ENCODE measurements around the gene TIMM23. TPM values are rescaled to one million over a fixed set of nuclear protein-coding genes. Genes with fewer than 3 reads are reported as not detected.
"Not testable (repeated sequence)": the region's sequence is repeated elsewhere in the genome, so short reads cannot be mapped to it uniquely, and the experiment has no call there.

The TIMM23 gene
- total RNA-seq, 1 experiment from 2014 or later: 99.0 TPM

- no peak for TF ChIP-seq ATF3 (CRISPR knock-in tag; conservative IDR thresholded peaks at IDR 0.05)
- TF ChIP-seq ZBTB21 (CRISPR knock-in tag; IDR thresholded peaks at IDR 0.05; ENCODE audit: borderline replicate concordance): no peak
- no peak for TF ChIP-seq FOXP4 (CRISPR knock-in tag; IDR thresholded peaks at IDR 0.05)
Observed at GRCh38 chr10:46001187-46001756, 29.0 kb downstream of the TIMM23 start (continued).

GRCh38 chr10:46002189-46002687 is 29.9 kb downstream of the TIMM23 start:
- TF ChIP-seq GABPB1 (CRISPR knock-in tag; IDR thresholded peaks at IDR 0.05): peak; percentile 16; the same call in 1 of the 2 replicates

GRCh38 chr10:46002916-46003693 is 30.8 kb downstream of the TIMM23 start:
- Mint-ChIP-seq H3K4me1 (peaks cover 18% of the 10 kb centered on the region), H3K4me3 (no peak overlapping the region), H3K36me3 (peaks cover 80% of the 10 kb centered on the region), H3K9me3 (peaks cover 12% of the 10 kb centered on the region), H3K27ac (no peak overlapping the region), H3K27me3 (ENCODE audit: low read depth) (no peaks in the 10 kb centered on the region)
- ChIA-PET POLR2A (no interaction called here), CTCF (no interaction called here)
- ATAC-seq (no peak), DNase-seq (ENCODE audit: low spot score) (no peak)
- TF ChIP-seq SMAD3 (CRISPR knock-in tag; IDR thresholded peaks at IDR 0.05; ENCODE audit: borderline replicate concordance) (no peak), HMGXB4 (CRISPR knock-in tag; IDR thresholded peaks at IDR 0.05) (no peak), ZNF263 (CRISPR knock-in tag; IDR thresholded peaks at IDR 0.05; ENCODE audit: low read depth) (no peak), OVOL2 (CRISPR knock-in tag; IDR thresholded peaks at IDR 0.05; ENCODE audit: borderline replicate concordance) (no peak), CTCF (IDR thresholded peaks at IDR 0.05) (no peak), FOXP4 (CRISPR knock-in tag; IDR thresholded peaks at IDR 0.05) (no peak), GABPB1 (CRISPR knock-in tag; IDR thresholded peaks at IDR 0.05) (no peak), TEAD4 (CRISPR knock-in tag; IDR thresholded peaks at IDR 0.05) (no peak), RORB (CRISPR knock-in tag; IDR thresholded peaks at IDR 0.05) (no peak)

More at GRCh38 chr10:46002189-46002687, 29.9 kb downstream of the TIMM23 start:
- H3K36me3 Mint-ChIP-seq: peaks cover 81% of the 10 kb centered on the region
- CTCF ChIA-PET; H3K27me3 Mint-ChIP-seq (ENCODE audit: low read depth); H3K27ac Mint-ChIP-seq; ATAC-seq; DNase-seq (ENCODE audit: low spot score); H3K4me3 Mint-ChIP-seq: not testable (repeated sequence)
- H3K9me3 Mint-ChIP-seq: peaks cover 12% of the 10 kb centered on the region
- H3K4me1 Mint-ChIP-seq: peaks cover 24% of the 10 kb centered on the region
- POLR2A ChIA-PET: interaction anchor here (0.6 kb wide), 1 partner anchor 12 kb away, joined by 4 read pairs; no protein-coding TSS in a partner anchor

Data from WTC11 (cell line).